HFF-Myc (cell line): ENCODE results near the gene PIGZ.

Experiments
- DNase-seq: peaks from one replicate; pipeline ENCODE4 v3.0.0-alpha.2; 2011; ENCODE audit warnings: low read depth; ENCODE audit errors: extremely low read depth
- H3K4me3 ChIP-seq: replicated peaks from 2 replicates; pipeline ENCODE4 v1.5.1; 2011; ENCODE audit warnings: low read depth, mild to moderate bottlenecking, control low read depth, low read length
- CTCF ChIP-seq: IDR thresholded peaks from 2 replicates; pipeline ENCODE4 v1.5.1; 2012; ENCODE audit warnings: mild to moderate bottlenecking, low read depth, low read length, control low read depth; ENCODE audit errors: missing control alignments

Gene PIGZ

GRCh38 chr3:196915375-196915774 lies 53.3 kb downstream of the PIGZ start:
- no peak for TF ChIP-seq CTCF
- H3K4me3 ChIP-seq: no peak overlapping the region
- DNase-seq: no peak

- TF ChIP-seq CTCF: no peak
Observed at GRCh38 chr3:196914866-196915265, 53.8 kb downstream of the PIGZ start.

GRCh38 chr3:196903740-196904139 lies 64.9 kb downstream of the PIGZ start:
- TF ChIP-seq CTCF: no peak
- no peak for DNase-seq
- H3K4me3 ChIP-seq: no peak overlapping the region

More at GRCh38 chr3:196914866-196915265, 53.8 kb downstream of the PIGZ start:
- no peak overlapping the region for H3K4me3 ChIP-seq
- DNase-seq: no peak

GRCh38 chr3:196902296-196902695 lies 66.3 kb downstream of the PIGZ start:
- no peak overlapping the region for H3K4me3 ChIP-seq
- no peak for TF ChIP-seq CTCF
- DNase-seq: no peak

- no peak for TF ChIP-seq CTCF
- no peak for DNase-seq
- no peak overlapping the region for H3K4me3 ChIP-seq
Observed at GRCh38 chr3:196901768-196902167, 66.9 kb downstream of the PIGZ start.
